ENCODE results near the gene ATL3. TPM values are rescaled to one million over a fixed set of nuclear protein-coding genes. Genes with fewer than 3 reads are reported as not detected.
"Not testable (repeated sequence)": the region's sequence is repeated elsewhere in the genome, so short reads cannot be mapped to it uniquely, and the experiment has no call there.

The ATL3 gene
- total and polyA plus RNA-seq, 2 donors (not counting 1 experiment from before 2014, with no cell fraction given): 111 to 147 TPM

GRCh38 chr11:63586451-63587166 lies 84.6 kb downstream of the ATL3 start:
- Histone ChIP-seq H2AFZ (ENCODE audit: low read length) (no peak overlapping the region), H3K4me3 (replicated peaks in 1 of 4; ENCODE audit: control extremely low read depth in 1 of 4, insufficient read depth in 1 of 4, low read depth in 3 of 4, low read length in 4 of 4) (no peak overlapping the region)
- DNase-seq (ENCODE audit: low read depth in 2 of 2): no peak

GRCh38 chr11:63583357-63583677 lies 87.9 kb downstream of the ATL3 start:
- Histone ChIP-seq H3K79me2 (ENCODE audit: control insufficient read depth, insufficient read depth, low read length) (no peaks in the 10 kb centered on the region), H3K9me3 (ENCODE audit: control insufficient read depth, insufficient read depth, low read depth, low read length) (no peaks in the 10 kb centered on the region), H3K4me1 (ENCODE audit: control insufficient read depth, extremely low read depth, insufficient read depth, low read length) (no peaks in the 10 kb centered on the region), H3K9ac (ENCODE audit: insufficient read depth, low read length) (no peak overlapping the region), H3K4me3 (replicated peaks in 1 of 4; ENCODE audit: control extremely low read depth in 1 of 4, insufficient read depth in 1 of 4, low read depth in 3 of 4, low read length in 4 of 4) (no peak overlapping the region), H3K27me3 (ENCODE audit: control insufficient read depth, insufficient read depth, low read length) (no peaks in the 10 kb centered on the region), H2AFZ (ENCODE audit: low read length) (no peak overlapping the region), H4K20me1 (ENCODE audit: control insufficient read depth, extremely low read depth, insufficient read depth, low read length) (no peaks in the 10 kb centered on the region), H3K4me2 (ENCODE audit: extremely low read depth, insufficient read depth, low read length) (no peak overlapping the region), H3K36me3 (ENCODE audit: control insufficient read depth, insufficient read depth, low read length) (no peaks in the 10 kb centered on the region), H3K27ac (ENCODE audit: insufficient read depth, low read length) (no peak overlapping the region)
- no peak for DNase-seq (ENCODE audit: low read depth in 2 of 2)
- TF ChIP-seq CTCF (conservative IDR thresholded peaks at IDR 0.05 in 1 of 2, IDR thresholded peaks at IDR 0.05 in 1 of 2; ENCODE audit: low read depth in 1 of 2, low read length in 2 of 2) (no peak), EZH2 (IDR thresholded peaks at IDR 0.05; ENCODE audit: low read length, missing control alignments) (no peak)

More at GRCh38 chr11:63586451-63587166, 84.6 kb downstream of the ATL3 start:
- Histone ChIP-seq H3K27ac (ENCODE audit: insufficient read depth, low read length) (no peak overlapping the region), H3K9ac (ENCODE audit: insufficient read depth, low read length) (no peak overlapping the region), H3K9me3 (ENCODE audit: control insufficient read depth, insufficient read depth, low read depth, low read length) (no peaks in the 10 kb centered on the region), H3K4me2 (ENCODE audit: extremely low read depth, insufficient read depth, low read length) (no peak overlapping the region), H3K79me2 (ENCODE audit: control insufficient read depth, insufficient read depth, low read length) (no peaks in the 10 kb centered on the region), H4K20me1 (ENCODE audit: control insufficient read depth, extremely low read depth, insufficient read depth, low read length) (no peaks in the 10 kb centered on the region), H3K4me1 (ENCODE audit: control insufficient read depth, extremely low read depth, insufficient read depth, low read length) (no peaks in the 10 kb centered on the region), H3K36me3 (ENCODE audit: control insufficient read depth, insufficient read depth, low read length) (no peaks in the 10 kb centered on the region), H3K27me3 (ENCODE audit: control insufficient read depth, insufficient read depth, low read length) (no peaks in the 10 kb centered on the region)
- TF ChIP-seq CTCF (conservative IDR thresholded peaks at IDR 0.05 in 1 of 2, IDR thresholded peaks at IDR 0.05 in 1 of 2; ENCODE audit: low read depth in 1 of 2, low read length in 2 of 2): no peak
- TF ChIP-seq EZH2 (IDR thresholded peaks at IDR 0.05; ENCODE audit: low read length, missing control alignments): no peak

- not testable (repeated sequence) for H3K4me1 ChIP-seq (ENCODE audit: control insufficient read depth, extremely low read depth, insufficient read depth, low read length); H3K27me3 ChIP-seq (ENCODE audit: control insufficient read depth, insufficient read depth, low read length); H3K4me3 ChIP-seq (replicated peaks in 1 of 4; ENCODE audit: control extremely low read depth in 1 of 4, insufficient read depth in 1 of 4, low read depth in 3 of 4, low read length in 4 of 4); H3K27ac ChIP-seq (ENCODE audit: insufficient read depth, low read length); H4K20me1 ChIP-seq (ENCODE audit: control insufficient read depth, extremely low read depth, insufficient read depth, low read length); H3K79me2 ChIP-seq (ENCODE audit: control insufficient read depth, insufficient read depth, low read length); H2AFZ ChIP-seq (ENCODE audit: low read length); DNase-seq (ENCODE audit: low read depth in 2 of 2); H3K4me2 ChIP-seq (ENCODE audit: extremely low read depth, insufficient read depth, low read length); H3K36me3 ChIP-seq (ENCODE audit: control insufficient read depth, insufficient read depth, low read length); H3K9me3 ChIP-seq (ENCODE audit: control insufficient read depth, insufficient read depth, low read depth, low read length); H3K9ac ChIP-seq (ENCODE audit: insufficient read depth, low read length)
Measured at GRCh38 chr11:63581224-63581623, 90.0 kb downstream of the ATL3 start.

GRCh38 chr11:63578882-63579281 lies 92.3 kb downstream of the ATL3 start:
- not testable (repeated sequence) for H4K20me1 ChIP-seq (ENCODE audit: control insufficient read depth, extremely low read depth, insufficient read depth, low read length); H3K4me3 ChIP-seq (replicated peaks in 1 of 4; ENCODE audit: control extremely low read depth in 1 of 4, insufficient read depth in 1 of 4, low read depth in 3 of 4, low read length in 4 of 4); DNase-seq (ENCODE audit: low read depth in 2 of 2); H3K27ac ChIP-seq (ENCODE audit: insufficient read depth, low read length); H3K4me2 ChIP-seq (ENCODE audit: extremely low read depth, insufficient read depth, low read length); H3K27me3 ChIP-seq (ENCODE audit: control insufficient read depth, insufficient read depth, low read length); H3K9me3 ChIP-seq (ENCODE audit: control insufficient read depth, insufficient read depth, low read depth, low read length); H3K79me2 ChIP-seq (ENCODE audit: control insufficient read depth, insufficient read depth, low read length); H3K36me3 ChIP-seq (ENCODE audit: control insufficient read depth, insufficient read depth, low read length); H3K9ac ChIP-seq (ENCODE audit: insufficient read depth, low read length); H2AFZ ChIP-seq (ENCODE audit: low read length); H3K4me1 ChIP-seq (ENCODE audit: control insufficient read depth, extremely low read depth, insufficient read depth, low read length)
